AG20443 (cell line): ENCODE results near the gene TAGLN3.

Experiments used
- DNase-seq: peaks from one replicate; pipeline ENCODE4 v3.0.0; 2012; ENCODE audit warnings: low spot score, mixed read lengths

The TAGLN3 gene

DNA sequence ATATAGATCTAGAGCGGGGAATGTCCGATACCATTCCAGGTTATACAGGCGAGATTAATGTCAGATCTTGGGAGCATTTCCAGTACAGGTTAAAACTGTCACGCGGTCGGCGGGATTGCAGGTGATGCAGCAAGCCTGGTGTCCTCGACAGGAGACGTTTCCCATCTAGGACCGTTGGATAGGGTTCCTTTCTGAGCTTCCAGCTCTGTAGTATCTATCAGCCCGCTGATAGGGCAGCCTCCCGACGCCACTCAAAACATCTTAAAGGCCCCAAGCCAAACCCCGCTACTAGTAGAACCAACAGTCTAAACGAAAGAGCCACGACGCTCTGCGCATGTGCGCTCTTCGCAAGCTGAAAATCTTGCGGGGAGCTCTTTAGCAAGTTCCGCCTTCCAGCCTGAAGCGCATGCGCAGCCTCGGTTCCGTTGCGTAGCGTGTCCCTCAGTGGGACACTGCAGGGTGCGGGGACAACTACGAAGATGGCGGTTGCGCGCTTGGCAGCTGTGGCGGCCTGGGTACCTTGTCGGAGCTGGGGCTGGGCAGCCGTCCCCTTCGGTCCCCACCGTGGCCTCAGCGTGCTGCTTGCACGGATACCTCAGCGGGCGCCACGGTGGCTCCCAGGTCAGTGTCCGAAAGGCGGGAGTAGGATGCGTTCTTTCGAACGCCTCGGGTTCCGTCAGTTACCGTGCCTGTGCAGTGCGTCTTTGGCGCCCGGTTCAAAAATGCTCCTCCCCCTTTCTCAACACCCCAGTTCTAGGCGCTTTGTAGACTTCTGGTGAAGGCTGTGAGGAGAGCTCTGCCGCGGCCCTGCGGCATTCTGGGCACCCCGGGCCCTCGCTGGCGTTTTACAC, 19.9 kb upstream of the TAGLN3 start, which contains the start of gene ABHD10:
Gene ABHD10, plus strand, starts transcription at position 444 of the 851 bp plus-strand sequence. Its CDS starts 36 bp downstream, at position 480.
- peak; percentile 97 for DNase-seq

GRCh38 chr3:111979434-111980038, 19.2 kb upstream of the TAGLN3 start:
- DNase-seq = no peak

GRCh38 chr3:111980716-111981456, 17.8 kb upstream of the TAGLN3 start:
- no peak for DNase-seq

GRCh38 chr3:111981457-111981763, 17.3 kb upstream of the TAGLN3 start:
- DNase-seq = no peak

DNA sequence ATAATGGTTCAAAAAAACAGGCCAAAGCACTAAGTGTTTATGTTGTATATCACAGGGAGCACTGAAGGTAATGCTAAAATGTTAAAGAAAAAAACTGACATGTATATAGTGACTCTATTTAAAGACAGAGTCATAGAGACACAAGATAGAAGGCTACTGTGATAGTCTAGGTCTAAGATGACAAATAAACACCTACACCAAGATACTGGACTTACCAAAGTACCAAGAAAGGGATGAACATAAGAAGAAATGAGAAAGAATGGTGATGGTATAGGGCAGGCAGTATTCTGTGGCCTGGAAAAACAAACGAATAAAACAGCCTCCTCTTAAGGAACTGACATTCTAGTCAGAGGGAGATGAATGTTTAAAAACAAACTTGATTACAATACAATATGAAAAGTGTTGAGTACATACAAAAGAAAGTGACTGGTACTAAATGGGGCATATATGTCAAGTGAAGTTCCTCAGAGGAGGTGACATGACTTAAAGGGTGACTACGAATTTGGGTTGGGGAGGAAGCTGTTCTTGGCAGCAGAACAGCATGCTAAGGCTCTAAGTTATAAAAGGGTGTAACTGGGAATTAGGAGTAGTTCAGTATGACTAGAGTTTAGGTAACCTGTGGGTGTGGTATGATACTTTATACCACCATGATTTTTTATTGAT, 14.0 kb upstream of the TAGLN3 start:
- DNase-seq = no peak

DNA sequence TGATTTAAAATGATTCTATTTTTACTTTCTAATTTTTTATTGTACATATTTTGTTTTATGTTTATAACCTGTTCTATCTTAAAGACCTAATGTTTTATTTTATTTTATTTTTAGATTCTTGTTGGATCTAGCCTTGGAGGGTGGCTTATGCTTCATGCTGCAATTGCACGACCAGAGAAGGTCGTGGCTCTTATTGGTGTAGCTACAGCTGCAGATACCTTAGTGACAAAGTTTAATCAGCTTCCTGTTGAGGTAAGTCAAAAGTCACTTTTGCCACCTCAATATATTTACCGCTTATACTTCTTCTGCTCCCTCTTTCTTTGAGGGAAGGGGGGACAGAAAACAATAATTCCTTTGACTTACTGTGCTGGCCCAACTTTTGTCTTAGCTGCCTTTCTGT, 11.9 kb upstream of the TAGLN3 start:
- DNase-seq = no peak

GRCh38 chr3:111989061-111989678, 9.6 kb upstream of the TAGLN3 start:
- DNase-seq = peak; percentile 55

- no peak for DNase-seq
Observed at GRCh38 chr3:111993038-111993437, 5.7 kb upstream of the TAGLN3 start.

DNA sequence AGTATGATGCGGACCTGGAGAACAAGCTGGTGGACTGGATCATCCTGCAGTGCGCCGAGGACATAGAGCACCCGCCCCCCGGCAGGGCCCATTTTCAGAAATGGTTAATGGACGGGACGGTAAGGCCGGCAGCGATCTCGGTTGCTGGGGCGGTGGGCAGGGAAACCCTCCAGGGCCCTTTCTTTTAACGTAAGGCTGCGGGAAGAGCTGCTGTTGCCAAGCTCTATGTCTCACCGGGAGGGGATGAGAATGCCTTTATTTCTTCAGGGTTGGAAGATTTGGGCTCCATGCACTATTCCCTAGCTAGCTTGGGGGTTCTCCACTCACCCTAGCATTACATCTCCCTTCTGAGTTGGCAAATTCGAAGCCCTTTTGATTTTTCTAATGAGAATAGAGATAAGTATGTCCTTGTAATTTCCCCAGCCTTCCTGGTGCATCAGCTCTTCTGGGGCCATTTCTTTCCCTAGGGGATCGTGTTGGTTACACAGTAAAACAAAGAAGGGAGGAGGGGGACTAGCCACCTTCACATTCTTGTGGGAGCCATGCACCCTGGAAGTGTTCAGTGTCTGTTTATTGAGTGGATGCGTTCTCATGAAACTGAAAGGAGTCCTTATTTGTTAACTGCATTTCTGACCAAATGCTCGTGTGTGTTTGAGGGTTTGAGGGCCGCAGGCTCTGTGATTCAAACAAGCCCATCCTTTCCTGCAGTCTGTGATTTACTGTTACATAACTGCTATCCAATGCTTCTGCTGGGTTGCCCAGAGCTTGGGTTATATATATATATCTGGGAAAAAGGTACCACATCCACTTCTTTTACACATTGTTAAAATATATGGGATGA, 982 bp downstream of the TAGLN3 start:
- DNase-seq = no peak

DNA sequence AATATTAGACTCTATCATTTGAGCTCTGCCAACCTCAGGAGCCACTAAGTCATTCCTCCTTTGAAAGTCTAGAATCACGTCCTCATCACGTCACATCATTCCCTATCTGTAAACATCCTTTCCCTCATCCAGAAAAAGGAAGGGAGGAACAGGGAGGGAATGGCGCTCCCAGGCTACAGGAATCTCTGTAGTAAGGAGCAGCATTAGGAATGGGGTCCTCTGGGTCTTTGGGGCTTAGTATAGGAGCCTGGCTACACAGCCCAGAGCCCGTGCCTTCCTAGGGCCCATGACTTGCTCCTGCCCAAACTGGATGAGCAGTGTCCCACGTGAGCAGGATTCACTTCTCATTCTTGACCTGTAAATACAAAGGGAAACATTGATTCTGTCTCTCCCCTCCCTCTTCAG, 1.6 kb downstream of the TAGLN3 start:
- DNase-seq = no peak

DNA sequence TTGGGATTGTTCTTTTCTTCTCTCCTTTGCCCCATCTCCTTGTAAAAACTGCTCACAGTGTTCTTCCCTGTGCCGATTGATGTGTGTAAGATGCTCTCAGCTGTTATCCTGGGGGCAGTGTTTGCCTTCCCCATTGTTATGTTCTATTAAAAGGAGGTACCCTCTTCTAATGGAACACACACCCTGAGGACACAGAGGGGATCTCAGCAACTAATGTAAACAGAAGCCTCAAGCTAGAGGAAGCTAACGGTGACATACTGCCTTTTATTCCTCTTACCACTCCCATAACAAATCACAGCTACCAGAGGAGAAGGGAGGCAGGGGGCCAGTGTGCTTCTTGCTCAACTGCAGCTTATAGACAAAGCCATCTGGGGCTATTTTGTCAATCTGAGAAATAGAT, 2.2 kb downstream of the TAGLN3 start:
- no peak for DNase-seq

GRCh38 chr3:112001526-112001925, 2.8 kb downstream of the TAGLN3 start:
- DNase-seq = no peak

GRCh38 chr3:112002096-112002971, 3.6 kb downstream of the TAGLN3 start:
- no peak for DNase-seq

DNA sequence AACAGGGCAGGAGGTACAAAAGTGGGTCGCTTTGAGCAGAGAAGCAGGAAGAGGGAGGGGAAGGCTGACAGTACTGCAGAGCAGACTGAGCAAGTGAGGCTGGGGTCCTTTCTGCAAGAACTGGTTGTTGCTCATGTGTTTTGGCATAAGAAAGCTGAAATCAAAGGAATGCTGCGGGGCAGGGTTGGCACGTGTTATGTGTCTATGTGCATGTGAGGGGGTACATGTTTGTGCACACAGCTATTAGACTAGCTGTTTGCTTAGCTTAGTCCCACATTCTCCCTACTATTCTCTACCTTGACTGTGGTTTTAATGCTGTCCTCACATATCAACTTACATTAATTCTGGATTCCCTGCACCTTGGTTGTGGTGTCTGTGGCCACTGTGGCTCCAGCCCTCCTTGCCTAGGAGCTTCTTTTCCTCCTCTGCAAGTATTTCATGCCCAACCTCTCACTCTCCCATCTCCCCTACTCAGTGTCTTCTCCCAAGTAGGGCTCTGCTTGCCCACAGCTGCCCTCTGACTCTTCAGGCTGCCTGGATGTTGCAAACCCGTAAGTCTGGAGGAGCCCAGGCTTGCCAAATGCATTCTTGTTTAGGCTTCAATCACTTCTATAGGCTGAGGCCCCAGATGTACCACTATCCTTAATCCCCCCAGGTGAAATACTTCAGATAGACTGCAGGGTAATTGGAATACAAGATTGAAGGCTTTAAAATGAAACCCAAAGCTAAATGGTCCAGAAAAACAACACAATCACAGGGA, 4.8 kb downstream of the TAGLN3 start:
- DNase-seq = no peak

GRCh38 chr3:112004187-112004586, 5.5 kb downstream of the TAGLN3 start:
- no peak for DNase-seq

DNA sequence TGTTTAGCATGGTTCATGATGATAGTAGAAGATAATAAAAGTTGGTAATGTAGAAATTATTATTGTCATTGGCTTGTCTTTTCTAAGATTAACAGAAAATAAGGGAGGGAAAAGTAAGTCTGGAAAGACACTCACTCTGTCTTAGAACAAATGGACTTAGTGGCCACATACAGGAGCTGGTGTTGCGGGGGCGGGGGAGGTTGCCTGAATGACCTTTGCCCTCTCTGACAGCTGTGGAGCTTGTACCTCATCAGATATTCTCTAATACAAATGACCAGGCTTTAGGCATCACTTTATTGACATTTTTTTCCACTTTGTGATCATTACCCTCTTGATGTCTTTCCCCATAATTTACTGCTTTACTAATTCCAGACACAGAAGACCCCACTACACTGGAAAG, 5.9 kb downstream of the TAGLN3 start:
- no peak for DNase-seq

DNA sequence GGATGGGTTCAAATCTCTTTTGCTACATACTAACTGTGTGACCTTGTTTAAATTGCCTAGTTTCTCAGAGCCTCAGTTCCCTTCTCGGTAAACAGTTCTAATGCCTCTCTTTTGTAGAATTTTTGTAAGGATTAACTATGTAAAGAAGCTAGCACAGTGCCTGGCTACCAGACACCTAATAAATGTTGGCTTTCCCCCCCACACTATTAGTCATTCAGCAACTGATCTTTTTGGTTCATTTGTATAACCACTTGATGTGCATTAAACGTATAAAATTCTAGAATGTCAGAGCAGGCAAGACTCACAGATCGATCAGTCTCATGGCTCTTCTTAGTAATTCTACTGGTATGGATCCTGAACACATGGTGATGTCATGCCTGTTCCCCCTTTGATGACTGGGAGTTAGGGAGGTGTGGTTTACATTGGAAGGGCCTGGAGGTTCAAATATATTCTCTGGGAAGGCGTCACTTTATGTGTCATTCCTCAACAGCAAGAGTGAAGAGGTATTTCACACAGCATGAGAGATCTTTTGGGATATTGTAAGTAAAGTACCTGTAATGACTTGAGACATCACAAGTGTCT, 6.5 kb downstream of the TAGLN3 start:
- no peak for DNase-seq

- peak; percentile 24 for DNase-seq
Observed at GRCh38 chr3:112007633-112008032, 8.9 kb downstream of the TAGLN3 start.

- no peak for DNase-seq
Observed at GRCh38 chr3:112009670-112010069, 10.9 kb downstream of the TAGLN3 start.
